DMS53 (cell line): Measurements from ENCODE around the gene TMPRSS6.

Source experiments
- DNase-seq: peaks from one replicate; lab custom pipeline; 2025; lab: John Stamatoyannopoulos, UW

TMPRSS6 gene

DNA sequence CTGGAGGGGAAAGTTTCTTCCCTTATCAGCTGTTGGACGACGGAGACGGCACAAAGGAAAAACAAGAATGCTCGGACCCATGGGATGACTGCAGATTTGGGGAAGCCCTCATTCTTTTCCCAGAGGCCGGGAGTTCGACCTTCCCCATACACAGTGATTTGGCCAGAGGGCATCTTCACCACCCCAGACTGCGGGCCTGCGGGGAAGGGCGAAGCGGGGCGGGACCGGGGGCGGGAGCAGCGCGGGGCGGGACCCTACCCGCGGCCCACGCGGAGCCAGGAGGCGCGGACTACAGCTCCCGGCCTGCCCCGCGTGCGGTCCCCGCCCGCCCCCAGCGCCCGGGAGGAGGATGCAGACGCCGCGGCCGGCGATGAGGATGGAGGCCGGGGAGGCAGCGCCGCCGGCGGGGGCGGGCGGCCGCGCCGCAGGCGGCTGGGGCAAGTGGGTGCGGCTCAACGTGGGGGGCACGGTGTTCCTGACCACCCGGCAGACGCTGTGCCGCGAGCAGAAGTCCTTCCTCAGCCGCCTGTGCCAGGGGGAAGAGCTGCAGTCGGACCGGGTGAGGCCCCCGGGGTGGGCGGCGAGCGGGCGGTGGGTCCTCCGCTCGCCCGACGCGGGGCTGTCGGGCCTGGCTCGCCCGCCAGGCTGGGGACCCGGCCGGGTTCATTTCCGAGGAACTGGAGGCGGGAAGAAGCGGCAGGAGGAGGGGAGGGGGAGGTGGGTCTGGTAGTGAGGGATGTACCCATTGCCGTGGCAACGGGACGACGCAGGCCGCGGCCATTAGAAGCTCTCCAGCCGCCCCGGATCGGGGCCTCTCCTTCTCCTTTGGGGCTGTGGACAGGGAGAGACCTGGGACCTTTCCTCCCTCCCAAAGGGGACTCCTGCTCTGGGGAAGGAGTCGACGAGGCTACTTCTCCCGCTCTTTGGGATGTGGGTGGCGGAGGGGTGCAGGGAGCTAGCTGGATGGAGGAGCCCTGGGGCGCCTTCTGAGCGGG lies 57.8 kb downstream of the TMPRSS6 start, which contains the start of gene KCTD17:
KCTD17 (plus strand) TSS at position 352 of the 995 bp plus-strand sequence; CDS start at position 371, 19 bp downstream.
- DNase-seq = peak; percentile 69

DNA sequence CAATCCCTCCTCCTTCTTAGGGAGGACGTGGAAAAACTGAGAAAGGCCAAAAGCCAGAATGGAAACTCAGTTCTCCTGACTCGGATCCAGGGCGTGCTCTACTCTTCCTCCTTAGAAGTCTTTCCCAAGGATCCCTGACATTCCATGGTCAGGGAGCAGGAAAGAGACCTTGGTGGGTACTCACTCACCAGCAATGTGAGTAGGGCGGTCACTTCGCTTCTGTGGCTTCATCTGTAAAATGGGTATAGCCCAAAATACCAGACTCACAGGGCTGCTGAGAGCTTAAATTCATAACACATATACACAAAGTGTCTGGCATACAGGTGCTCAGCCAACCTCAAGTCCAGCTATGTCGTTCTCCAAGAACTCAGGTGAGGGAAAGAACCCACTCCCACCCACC lies 58.6 kb downstream of the TMPRSS6 start:
- DNase-seq = no peak

DNA sequence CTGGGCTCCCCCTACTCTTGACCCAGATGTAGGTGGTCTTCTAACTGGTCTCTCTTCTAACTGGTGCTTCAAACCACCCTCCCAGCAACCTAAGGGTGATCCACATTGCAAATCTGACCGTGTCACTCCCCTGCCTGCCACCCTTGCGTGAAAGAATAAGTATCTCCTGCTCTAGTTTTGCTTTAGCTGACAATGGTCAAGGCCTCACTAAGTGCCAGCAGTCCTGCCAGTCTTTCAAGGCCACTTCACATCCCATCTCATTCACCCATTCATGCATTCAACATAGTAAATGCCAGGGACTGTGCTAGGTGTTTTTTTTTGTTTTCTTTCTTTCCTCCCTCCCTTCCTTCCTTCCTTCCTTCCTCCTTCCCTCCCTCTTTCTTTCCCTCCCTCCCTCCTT lies 60.3 kb downstream of the TMPRSS6 start:
- DNase-seq = no peak

- no peak for DNase-seq
Observed at GRCh38 chr22:37048133-37048532, 61.4 kb downstream of the TMPRSS6 start.

DNA sequence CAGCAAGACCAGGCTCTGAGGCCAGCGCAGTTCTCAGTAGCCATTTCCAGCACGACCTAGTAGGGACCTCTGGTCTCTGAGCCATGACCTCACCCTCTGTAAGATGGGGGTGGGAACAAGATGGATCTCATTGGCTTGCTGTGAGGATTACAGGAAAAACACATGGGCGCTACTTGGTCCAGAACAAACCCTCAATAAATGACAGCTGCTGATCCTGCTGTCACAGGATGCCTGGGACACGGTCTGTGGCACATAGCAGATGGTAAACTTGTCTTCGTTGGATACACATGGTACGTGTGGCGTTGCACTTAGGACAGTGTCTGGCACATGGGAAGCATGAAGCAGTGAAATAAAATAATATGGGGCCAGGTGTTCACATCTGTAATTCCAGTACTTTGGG lies 62.5 kb downstream of the TMPRSS6 start:
- no peak for DNase-seq

DNA sequence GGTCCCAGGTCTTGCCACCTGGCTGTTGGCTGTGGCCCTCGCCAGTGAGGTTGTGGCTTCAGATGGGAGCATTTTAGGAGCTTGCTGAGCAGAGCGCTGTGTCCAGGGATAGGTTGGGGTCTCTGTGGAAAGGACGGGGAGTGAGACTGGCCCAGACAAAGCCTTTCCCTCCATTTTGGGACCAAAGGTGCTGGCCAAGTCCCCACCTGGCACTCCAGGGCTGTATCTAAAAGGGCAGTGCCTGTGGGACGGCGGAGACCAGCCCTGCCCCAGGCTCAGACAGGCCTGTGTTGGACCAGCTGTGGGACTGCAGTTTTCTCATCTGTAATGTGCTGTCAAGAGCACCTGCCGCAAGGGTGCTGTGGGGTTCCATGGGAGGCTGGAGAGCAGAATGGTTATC lies 62.9 kb downstream of the TMPRSS6 start:
- no peak for DNase-seq

DNA sequence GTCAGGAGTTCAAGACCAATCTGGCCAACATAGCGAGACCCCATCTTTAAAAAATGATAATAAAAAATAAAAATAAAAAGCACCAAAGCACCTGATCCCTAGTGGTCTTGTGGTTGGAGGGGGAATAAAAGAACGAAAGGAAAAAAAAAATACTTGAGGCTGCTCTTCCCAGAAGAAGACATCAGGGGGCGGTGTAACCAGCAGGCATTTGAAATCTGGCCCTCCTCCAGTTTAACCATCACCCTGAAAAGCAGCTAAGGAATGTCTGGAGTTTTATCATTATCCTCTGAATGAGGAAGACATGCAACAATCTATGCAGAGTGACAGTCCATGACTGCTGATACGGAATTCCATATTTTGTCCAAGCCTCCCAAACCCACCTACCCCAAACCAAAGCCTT lies 63.6 kb downstream of the TMPRSS6 start:
- no peak for DNase-seq

GRCh38 chr22:37044634-37045625 lies 64.6 kb downstream of the TMPRSS6 start:
- DNase-seq = peak; percentile 10

GRCh38 chr22:37043828-37044538 lies 65.5 kb downstream of the TMPRSS6 start:
- peak; percentile 74 for DNase-seq

- no peak for DNase-seq
Observed at GRCh38 chr22:37043209-37043827, 66.2 kb downstream of the TMPRSS6 start.

DNA sequence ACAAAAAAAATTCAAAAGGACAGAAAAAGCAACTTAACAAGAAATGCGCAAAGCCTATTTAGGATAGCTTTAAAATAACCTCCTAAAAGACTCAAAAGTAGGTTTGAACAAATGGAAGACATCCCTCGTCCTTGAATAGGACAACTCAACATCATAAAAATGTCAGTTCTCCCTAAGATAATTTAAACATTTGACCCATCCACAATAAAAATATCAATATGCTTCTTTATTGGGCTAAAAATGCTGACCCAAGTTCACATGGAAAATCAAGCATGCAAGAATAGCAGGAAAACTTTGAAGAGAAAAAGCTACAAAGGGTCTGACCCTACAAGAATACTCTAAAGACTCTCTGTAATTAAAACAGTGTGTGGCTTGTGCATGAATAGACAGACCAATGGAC lies 70.0 kb downstream of the TMPRSS6 start:
- no peak for DNase-seq

- DNase-seq = no peak
Observed at GRCh38 chr22:37037669-37038068, 71.8 kb downstream of the TMPRSS6 start.

- DNase-seq = no peak
Observed at GRCh38 chr22:37036655-37037377, 72.7 kb downstream of the TMPRSS6 start.

- DNase-seq = no peak
Observed at GRCh38 chr22:37033605-37034430, 75.7 kb downstream of the TMPRSS6 start.

DNA sequence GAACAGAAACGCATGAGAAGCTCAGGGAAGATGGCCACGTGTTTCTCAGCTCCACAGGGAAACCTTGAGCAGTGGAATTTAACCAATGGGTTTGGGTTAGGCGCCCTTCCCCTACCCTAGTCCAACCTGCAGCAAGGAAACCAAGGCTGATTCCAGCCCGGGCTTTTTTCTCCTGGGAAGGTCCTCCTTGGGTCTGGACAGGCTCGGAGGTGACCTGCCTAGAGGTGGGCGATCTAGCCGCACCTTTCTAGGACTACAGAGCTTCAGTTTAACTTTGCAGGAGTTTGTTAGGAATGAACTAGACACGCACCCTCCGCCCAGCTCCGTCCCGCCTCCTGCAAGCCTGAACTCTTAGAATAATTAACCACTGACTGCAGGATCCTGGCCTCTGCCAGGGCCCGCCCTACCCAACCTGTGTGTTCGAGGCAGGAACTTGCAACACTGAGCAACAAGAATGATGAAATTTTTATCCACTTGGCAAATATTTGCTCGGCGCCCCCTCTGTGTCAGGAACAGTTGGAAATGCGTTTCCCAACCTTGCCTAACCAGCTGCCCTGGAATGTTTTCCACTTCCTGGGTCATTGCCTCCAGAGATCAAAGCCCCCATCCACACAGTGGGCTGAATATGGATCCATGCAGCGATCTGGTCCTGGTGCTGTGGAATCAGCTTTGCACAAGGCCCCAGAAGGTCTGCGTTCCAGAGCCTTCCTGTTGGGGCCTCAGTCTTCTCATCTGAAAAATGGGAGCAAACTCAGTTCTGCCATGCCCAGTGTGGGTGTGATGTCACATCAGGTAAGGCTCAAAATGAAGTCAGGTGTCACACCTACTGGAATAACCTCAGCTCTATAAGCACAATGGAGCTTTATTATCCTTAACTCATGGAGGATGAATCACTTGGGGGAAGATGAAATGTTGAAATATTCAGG lies 76.7 kb downstream of the TMPRSS6 start:
- DNase-seq = peak; percentile 32

DNA sequence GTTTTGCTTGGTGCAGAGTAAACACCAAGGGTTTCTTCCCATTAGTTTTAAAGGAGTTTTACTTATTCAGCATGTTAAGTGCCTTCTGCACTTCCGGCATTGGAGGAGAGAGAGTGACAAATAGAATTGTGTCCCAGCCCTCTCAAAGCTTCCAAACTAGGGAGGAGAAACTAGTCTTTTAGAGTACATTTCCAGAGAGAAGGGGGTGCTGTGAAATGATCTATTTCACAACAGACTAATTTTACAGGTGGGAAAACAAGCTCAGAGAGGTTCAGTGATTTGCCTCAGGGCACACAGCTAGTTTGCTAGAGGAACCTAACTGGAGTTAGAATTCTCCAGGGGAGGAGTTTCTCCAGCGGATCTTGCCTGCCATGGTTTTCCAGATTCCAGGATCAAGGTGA lies 77.4 kb downstream of the TMPRSS6 start:
- peak; percentile 3 for DNase-seq

DNA sequence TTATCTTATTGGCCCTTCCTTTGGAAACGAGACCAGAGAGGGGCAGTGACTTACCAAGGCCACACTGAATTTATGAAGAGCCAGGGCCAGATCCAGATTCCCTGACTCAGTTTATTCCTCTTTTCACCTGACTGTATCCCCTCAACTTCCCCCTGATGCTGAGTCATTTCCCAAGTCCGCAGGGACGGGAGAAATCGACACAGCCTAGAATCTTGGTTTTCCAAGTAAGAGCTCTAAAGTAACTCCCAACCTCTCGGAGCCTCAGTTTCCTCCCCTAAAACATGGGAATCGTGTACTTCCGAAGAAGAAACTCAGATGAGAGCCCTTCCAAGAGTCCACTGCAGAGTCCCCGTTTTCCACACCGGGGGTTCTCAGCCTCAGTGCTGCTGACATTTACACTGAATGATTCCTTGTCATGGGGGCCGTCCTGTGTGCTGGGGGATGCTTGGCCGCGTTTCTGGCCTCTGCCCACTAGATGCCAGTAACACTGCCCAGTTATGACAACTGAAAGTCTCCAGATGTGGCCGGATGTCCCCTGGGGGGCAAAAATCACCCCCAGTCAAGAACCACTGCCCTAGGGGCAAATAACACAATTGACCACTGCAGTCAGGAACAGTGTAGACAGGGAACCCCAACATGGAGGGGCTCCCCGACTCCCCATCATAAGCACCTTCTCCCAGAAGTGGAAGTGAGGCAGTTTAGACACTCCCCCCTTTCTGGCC lies 78.8 kb downstream of the TMPRSS6 start:
- DNase-seq = no peak
